KOPT-K1 (cell line): ENCODE results near the gene GRB10.

Experiments used
- H3K27ac ChIP-seq: fragments of 200-600 bp; sonication (generic); 2 replicates; pipeline ENCODE4 v1.5.1; 2016; ENCODE audit warnings: antibody characterized with exemption, mild to moderate bottlenecking, low read depth, low read length; ENCODE audit not compliant: poor library complexity, severe bottlenecking
- H3K36me3 ChIP-seq: fragments of 200-600 bp; sonication (generic); 2 replicates; pipeline ENCODE4 v1.5.1; 2017; ENCODE audit warnings: antibody characterized with exemption, mild to moderate bottlenecking, low read length, moderate library complexity; ENCODE audit not compliant: insufficient read depth
- H3K9me3 ChIP-seq: fragments of 200-600 bp; sonication (generic); 2 replicates; pipeline ENCODE4 v1.5.1; 2017; ENCODE audit warnings: antibody characterized with exemption, low read length, mild to moderate bottlenecking; ENCODE audit not compliant: insufficient read depth, poor library complexity, severe bottlenecking

GRB10 gene

DNA sequence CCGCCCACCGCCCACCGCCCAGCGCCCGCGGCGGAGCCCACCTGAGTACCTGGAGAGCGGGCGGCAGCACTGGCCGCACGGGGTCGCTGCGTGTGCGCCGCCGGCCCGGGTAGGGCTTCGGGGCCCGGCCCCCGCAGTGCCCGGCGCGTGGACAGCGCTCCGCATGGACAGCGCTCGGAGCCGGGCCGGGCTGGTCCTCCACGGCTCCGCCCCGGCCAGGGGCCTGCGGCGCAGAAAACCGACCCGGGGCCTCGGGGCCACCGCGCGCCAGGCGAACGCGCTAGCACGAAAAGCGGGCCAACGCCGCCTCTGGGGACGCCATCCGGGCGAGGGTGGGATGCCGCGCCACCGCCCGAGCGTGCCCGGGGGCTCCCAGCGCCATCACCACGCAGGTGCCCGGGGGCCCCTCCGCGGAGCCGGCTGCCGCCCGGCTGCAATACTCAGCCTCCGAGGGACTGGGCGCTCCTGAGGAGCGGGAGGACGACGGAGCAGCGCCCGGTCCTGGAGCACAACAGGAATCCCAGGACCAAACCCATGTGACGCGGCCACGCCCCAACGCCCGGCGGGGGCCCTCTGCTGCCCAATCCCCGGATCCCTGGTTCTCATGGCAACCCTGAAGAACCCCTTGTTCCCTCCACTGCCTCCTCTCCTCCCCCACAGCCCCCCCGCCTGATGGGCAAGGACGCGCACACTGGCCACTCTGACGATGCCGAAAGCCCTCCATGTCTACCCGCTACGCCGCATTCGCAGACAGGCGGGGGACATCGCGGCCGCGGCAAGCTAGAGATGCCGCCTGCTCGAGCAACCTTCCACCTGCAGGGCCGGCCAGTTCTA is at the start of gene GRB10:
GRB10 (minus strand) TSS at position 522 of the 834 bp plus-strand sequence. CDS start 50,574 bp downstream, outside the sequence.
- H3K27ac ChIP-seq = no peak within 1 kb of the TSS
- H3K9me3 ChIP-seq = peaks cover 3% of the 10 kb centered on the region
- no peaks in the 10 kb centered on the region for H3K36me3 ChIP-seq

DNA sequence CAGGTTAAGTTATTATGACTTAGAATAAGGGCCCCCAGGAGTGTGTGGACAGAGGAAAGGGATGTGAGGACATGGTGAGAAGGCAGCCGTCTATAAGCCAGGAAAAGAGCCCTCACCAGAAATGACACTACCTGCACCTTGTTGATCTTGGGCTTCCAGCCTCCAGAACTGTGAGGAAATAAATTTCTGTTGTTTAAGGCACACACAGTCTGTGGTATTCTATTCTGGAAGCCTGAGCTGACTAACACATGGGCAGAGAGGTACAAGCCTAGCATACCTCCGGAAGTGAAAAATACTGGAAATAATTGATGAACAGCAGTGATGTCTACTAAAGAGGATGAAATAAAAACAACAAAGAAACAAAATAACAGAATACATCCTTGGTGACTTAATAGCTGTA is 46.1 kb upstream of the GRB10 start:
- H3K27ac ChIP-seq = no peak overlapping the region
- no peaks in the 10 kb centered on the region for H3K36me3 ChIP-seq
- no peaks in the 10 kb centered on the region for H3K9me3 ChIP-seq

DNA sequence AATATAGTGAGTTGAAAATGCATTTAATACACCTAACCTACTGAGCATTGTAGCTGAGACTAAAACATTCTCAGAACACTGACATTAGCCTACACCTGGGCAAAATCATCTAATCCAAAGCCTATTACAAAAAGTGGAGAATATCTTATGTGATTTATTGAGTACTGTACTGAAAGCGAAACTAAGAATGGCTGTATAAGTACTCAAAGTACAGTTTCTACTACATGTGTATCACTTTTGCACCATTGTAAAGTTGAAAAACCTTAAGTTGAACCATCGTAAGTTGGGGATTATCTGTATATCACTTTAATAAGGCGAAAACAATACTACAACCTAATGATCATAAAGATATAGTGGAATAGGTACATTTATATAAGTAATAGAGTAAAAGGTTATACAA is 45.4 kb upstream of the GRB10 start:
- Histone ChIP-seq H3K36me3 (no peaks in the 10 kb centered on the region), H3K27ac (no peak overlapping the region), H3K9me3 (no peaks in the 10 kb centered on the region)

DNA sequence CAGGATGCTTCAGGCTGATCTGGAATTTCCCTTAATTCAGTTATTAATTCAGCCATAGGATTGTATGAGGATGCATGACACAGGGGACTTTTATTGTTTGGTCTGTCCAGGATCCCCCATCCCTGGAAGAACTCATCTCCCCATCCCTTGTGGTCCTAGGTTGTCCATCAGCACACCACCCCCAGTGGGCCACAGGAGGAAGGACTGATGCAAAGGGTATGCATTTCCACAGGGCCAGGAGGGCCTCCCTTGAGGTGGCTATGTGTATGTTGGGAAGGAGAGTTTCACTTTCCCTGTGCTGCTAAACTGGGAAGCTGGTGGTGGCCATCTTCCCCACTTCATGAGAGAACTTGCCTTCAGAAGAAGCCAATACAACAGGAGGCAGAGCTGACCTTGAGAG is 44.6 kb upstream of the GRB10 start:
- H3K27ac ChIP-seq = no peak overlapping the region
- H3K36me3 ChIP-seq = no peaks in the 10 kb centered on the region
- H3K9me3 ChIP-seq = no peaks in the 10 kb centered on the region

DNA sequence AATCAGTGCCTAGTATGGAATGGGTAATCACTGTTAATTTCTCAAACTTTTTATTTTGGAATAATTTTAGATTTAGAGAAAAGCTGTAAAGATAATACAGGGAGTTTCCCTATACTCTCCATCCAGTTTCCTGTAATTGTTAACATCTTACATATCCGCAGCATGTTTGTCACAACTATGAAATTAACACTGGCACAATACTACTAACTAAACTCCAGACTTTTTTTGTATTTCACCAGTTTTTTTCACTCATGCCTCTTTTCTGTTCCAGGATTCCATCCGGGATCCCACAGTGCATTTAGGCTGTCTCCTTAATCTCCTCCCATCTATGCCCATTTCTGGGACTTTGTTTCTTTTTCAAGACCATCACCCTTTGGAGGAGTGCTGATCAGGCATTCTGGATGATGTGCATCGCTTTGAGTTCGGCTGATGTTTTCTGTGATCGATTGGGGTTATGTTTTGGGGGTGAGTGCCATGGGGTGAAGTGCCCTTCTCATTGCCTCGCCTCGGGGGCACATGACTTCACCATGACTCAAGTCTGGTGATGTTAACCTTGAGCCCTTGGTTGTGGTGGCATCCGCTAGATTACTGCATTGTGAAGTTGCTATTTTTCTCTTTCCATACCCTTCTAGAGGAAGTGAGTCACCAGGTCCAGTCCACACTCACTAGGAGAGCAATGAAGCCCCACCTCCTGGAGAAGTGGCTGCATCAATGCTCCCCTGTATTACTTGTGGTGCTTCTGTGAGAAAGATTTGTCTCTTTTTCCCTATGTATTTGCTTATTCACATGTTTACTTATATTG is 43.9 kb upstream of the GRB10 start:
- H3K36me3 ChIP-seq = no peaks in the 10 kb centered on the region
- H3K9me3 ChIP-seq = no peaks in the 10 kb centered on the region
- no peak overlapping the region for H3K27ac ChIP-seq

DNA sequence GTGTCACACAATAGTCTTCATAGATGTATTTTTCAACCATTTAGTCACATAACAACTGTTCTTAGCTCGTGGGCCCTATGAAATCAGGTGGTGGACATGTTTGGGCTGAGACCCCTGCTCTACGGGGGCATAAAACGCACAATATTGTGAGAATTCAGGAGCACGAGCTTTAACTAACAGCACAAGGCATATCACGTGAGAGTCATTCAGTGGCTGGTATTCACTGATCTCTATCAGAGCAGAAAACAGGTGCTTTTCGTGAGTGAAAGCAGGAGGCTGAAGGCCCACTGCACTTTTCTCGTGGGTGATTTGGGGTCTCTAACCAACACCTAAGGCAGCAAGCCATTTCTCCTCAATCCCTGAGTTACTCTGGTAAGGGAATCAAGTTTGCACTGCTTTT is 42.8 kb upstream of the GRB10 start:
- Histone ChIP-seq H3K27ac (no peak overlapping the region), H3K36me3 (no peaks in the 10 kb centered on the region), H3K9me3 (no peaks in the 10 kb centered on the region)

DNA sequence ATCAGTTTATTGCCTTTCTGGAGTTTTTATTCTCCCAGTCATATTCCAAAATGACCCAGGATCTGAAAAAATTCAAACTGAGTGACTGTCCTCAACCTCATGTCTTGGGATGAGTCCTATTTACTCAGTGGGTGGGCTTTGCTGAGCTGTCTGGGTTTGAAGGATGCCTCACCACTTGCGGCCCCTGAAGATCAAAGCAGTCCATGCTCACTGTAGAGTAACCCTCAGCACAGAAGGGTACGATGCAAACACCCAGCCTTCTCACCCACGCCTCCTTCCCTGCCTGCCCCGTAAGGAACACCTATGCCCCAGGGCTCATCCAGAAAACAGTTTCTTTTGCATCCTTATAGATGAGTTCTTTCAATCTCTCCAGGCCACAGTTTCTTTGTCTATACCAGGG is 42.2 kb upstream of the GRB10 start:
- Histone ChIP-seq H3K9me3 (no peaks in the 10 kb centered on the region), H3K27ac (no peak overlapping the region), H3K36me3 (no peaks in the 10 kb centered on the region)

DNA sequence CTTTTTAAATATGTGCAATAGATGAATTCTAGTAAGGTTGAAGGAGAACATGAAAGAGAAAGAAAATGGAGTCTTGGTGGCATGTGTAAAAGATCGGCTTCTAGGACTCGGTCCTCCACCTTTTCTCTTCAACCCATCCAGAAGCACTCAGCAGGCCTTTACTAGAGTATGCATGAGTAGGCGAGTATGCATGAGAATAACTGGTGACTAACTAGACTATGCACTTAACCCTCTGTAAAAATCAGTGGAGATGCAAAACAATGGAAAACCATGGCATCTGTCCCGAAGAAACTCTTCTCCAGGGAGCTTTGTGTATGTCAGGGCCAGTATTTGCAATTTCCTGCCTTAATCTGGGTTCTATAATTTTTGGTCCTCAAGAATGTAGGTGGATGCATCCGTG is 40.0 kb upstream of the GRB10 start:
- no peaks in the 10 kb centered on the region for H3K36me3 ChIP-seq
- H3K9me3 ChIP-seq = no peaks in the 10 kb centered on the region
- H3K27ac ChIP-seq = no peak overlapping the region

DNA sequence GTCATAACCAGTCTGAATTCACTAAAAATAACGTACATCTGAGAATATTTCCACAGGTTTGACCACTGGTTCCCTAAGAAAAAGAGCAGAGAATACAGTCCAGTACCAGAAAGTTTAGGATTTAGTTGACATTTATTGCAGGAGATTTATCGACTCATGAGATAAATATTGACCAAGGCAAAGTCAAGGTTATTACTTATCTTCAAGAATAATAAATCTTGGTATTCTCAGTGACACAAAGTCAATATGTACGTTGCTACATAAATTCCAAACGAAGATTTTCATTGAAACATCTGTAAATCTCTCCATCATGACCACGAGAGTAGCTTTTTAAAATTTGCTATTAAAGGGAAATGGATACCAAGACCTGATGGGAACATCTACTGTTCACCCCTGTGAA is 39.4 kb upstream of the GRB10 start:
- H3K9me3 ChIP-seq = no peaks in the 10 kb centered on the region
- no peaks in the 10 kb centered on the region for H3K36me3 ChIP-seq
- no peak overlapping the region for H3K27ac ChIP-seq

DNA sequence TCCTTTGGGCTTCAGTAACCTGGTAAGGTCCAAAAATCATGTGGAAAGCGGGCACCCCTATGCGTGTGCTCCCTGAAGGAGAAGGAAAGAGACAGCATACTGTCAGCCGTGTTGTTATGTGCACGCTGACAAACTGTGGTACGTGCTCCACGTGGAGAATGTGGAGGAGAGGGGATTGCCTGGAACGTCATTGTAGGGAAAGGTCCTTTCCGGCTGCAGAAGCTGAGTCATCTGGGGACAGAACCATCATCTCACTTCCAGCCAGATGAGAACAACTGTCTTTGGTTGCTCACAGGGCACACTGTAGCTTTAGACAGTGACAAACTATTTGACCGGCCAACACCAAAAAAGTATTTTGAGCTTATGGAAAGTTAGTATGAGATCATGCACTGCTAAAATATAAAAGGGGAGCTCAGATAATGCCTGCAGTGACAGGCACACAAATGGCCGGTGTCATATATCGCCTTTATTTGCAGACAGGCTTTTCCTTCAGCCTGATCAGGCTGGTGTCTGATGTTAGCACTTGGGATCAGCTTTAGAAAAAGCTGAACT is 38.8 kb upstream of the GRB10 start:
- Histone ChIP-seq H3K36me3 (no peaks in the 10 kb centered on the region), H3K9me3 (no peaks in the 10 kb centered on the region), H3K27ac (no peak overlapping the region)

DNA sequence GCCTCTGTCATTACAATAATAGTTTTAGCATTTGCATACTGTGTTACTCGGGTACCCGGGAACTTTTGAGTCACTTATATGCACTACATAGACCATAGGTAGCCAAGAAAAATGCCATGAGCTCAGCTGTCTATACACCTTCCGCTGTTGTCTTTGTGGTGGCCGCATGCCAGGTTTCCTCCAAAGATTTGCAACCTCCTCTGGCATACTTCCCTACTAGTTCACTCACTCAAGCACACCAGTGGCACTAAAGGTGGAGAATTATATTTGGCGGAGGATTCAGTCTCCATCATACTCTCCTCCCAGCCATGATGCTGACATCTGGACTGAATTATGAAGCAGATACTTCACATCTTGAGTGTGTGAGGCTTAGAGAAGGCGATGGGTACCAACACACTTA is 35.6 kb upstream of the GRB10 start:
- Histone ChIP-seq H3K27ac (no peak overlapping the region), H3K9me3 (no peaks in the 10 kb centered on the region), H3K36me3 (no peaks in the 10 kb centered on the region)

DNA sequence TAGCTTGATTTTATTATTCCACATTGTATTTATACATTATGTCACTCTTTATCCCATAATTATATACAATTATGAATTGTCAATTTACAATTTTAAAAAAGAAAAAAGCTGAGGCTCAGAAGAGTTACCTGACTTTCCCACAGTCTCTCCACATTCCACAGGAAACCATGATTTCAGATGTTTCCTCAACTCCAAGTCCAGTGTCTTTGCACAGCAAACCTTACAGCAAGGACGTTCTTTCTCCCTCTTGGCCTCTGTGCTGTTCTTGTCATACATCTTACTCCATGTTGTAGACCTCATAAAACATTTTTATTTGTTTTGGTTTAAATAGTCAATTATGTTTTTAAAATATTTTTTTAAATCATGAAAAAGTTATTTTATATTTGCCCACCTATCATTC is 34.9 kb upstream of the GRB10 start:
- no peak overlapping the region for H3K27ac ChIP-seq
- H3K9me3 ChIP-seq = no peaks in the 10 kb centered on the region
- H3K36me3 ChIP-seq = no peaks in the 10 kb centered on the region

DNA sequence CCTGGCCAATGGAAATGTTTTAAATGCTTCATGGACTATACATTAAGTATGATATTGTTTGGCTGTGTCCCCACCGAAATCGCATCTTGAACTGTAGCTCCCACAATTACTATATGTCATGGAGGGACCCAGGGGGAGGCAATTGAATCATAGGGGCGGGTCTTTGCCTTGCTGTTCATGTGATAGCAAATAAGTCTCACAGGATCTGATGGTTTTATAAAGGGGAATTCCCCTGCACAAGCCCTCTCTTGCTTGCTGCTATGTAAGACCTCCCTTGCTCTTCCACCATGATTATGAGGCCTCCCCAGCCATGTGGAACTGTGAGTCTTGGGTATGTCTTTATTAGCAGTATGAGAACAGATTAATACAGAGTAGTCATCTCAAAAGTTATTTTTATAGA is 32.4 kb upstream of the GRB10 start:
- H3K36me3 ChIP-seq = no peaks in the 10 kb centered on the region
- H3K9me3 ChIP-seq = no peaks in the 10 kb centered on the region
- H3K27ac ChIP-seq = no peak overlapping the region

DNA sequence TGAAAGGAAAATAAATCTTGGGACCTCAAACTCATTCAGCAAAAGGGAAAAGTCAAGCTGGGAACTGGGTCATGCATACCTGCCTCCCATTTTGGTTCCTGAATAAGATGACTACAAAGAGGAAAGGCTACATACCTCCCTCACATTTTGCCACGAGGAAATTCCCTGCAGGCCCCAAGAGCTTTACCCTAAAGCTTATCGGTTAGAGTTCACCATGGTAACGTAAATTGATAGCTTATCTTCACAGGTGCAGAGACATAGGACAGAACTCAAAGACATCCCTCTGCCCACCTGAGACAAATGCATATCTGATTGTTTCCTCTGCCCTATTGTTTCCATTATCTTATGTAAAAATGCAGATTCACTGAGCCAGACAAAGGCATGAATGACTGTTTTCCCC is 31.5 kb upstream of the GRB10 start:
- H3K36me3 ChIP-seq = no peaks in the 10 kb centered on the region
- no peak overlapping the region for H3K27ac ChIP-seq
- no peaks in the 10 kb centered on the region for H3K9me3 ChIP-seq

DNA sequence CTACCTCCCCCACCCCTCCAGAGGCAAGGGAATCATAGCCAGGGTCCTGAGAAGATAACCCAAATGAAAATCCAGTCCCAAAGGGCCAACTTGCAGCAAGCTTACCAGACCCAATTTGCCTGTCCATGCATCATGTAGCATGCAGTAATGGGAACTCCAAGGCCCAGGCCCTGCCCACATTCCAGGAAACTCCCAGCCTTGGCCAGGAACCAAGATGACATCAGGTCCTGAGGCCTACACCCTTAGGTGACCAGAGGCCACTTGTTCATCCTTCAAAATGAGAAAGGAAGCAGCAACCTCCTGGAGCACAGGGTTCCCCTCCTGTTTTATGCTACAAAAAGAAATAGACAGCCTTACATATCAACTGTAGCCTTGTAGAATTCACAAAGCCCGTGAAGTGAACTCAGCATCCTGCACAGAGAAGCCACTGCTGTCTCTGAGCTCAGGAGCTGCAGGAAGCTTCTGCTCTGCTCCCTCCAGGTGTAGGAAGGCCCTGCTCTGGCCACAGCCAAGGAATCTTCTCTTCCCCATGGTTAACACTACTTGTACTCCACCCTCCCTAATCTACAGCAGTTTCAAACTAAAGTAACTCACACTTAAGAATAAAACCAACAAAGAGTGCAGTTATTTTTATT is 30.3 kb upstream of the GRB10 start:
- Histone ChIP-seq H3K27ac (no peak overlapping the region), H3K36me3 (no peaks in the 10 kb centered on the region), H3K9me3 (no peaks in the 10 kb centered on the region)
